Measurements from ENCODE around the gene MMP13. TPM values are rescaled to one million over a fixed set of nuclear protein-coding genes. Genes with fewer than 3 reads are reported as not detected.
A peak's percentile ranks its signal among the peaks of the same experiment; 100 is the strongest.

Gene MMP13
- total RNA-seq, 4 donors from 2014 or later, result 2.7 TPM; not detected in 3

GRCh38 chr11:102934735-102935134 is 20.8 kb downstream of the MMP13 start:
- H3K4me3 ChIP-seq (ENCODE audit: low read depth, poor library complexity, severe bottlenecking), result no peak overlapping the region
- peak in 1 of 2 donors; percentile 49 for DNase-seq (ENCODE audit: low spot score in 2 of 2)
- intact Hi-C loops (cut with DNase I; ENCODE audit: low total_unique reads), result no loop called here
- 71 to 75% methylated on average over 4 of the region's 4 CpGs for WGBS, 2 donors
- TF ChIP-seq CTCF (IDR thresholded peaks at IDR 0.05) (no peak), POLR2A (IDR thresholded peaks at IDR 0.05) (no peak)

- WGBS, 2 donors, result 89 to 91% methylated on average over 3 of the region's 3 CpGs
- DNase-seq (ENCODE audit: low spot score in 2 of 2), result no peak
- intact Hi-C loops (cut with DNase I; ENCODE audit: low total_unique reads), result no loop called here
- TF ChIP-seq CTCF (IDR thresholded peaks at IDR 0.05) (no peak), POLR2A (IDR thresholded peaks at IDR 0.05) (no peak)
- no peak overlapping the region for H3K4me3 ChIP-seq (ENCODE audit: low read depth, poor library complexity, severe bottlenecking)
Observed at GRCh38 chr11:102933627-102934026, 21.9 kb downstream of the MMP13 start.

GRCh38 chr11:102932678-102933077 is 22.9 kb downstream of the MMP13 start:
- WGBS, 2 donors, result 55 to 58% methylated on average over 7 of the region's 7 CpGs
- DNase-seq (ENCODE audit: low spot score in 2 of 2), result no peak
- intact Hi-C loops (cut with DNase I; ENCODE audit: low total_unique reads), result no loop called here
- no peak for TF ChIP-seq POLR2A (IDR thresholded peaks at IDR 0.05)
- TF ChIP-seq CTCF (IDR thresholded peaks at IDR 0.05), result no peak
- no peak overlapping the region for H3K4me3 ChIP-seq (ENCODE audit: low read depth, poor library complexity, severe bottlenecking)

DNA sequence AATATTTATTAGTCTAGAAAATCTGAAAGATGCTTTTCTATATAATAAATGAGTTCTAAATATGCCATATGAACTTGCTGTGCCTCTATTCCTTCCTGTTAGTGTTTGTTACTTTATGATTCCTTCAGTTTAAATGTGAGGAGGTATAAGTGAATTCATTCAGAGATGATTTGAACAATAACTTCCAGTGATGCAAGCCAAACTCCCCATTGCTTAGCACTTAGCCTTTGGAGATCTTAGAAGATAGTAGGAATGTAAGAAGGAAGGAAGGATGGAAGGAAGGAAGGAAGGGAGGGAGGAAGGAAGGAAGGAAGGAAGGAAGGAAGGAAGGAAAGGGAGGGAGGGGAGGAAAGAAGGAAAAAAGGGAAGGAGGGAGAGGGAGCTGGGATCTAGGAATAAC is 25.1 kb downstream of the MMP13 start:
- intact Hi-C loops (cut with DNase I; ENCODE audit: low total_unique reads), result no loop called here
- DNase-seq (ENCODE audit: low spot score in 2 of 2), result no peak
- TF ChIP-seq POLR2A (IDR thresholded peaks at IDR 0.05) (no peak), CTCF (IDR thresholded peaks at IDR 0.05) (no peak)
- H3K4me3 ChIP-seq (ENCODE audit: low read depth, poor library complexity, severe bottlenecking), result no peak overlapping the region

GRCh38 chr11:102929972-102930371 is 25.6 kb downstream of the MMP13 start:
- no peak overlapping the region for H3K4me3 ChIP-seq (ENCODE audit: low read depth, poor library complexity, severe bottlenecking)
- intact Hi-C loops (cut with DNase I; ENCODE audit: low total_unique reads), result no loop called here
- no peak for DNase-seq (ENCODE audit: low spot score in 2 of 2)
- 84 to 92% methylated on average over 1 of the region's 1 CpG for WGBS, 2 donors
- no peak for TF ChIP-seq POLR2A (IDR thresholded peaks at IDR 0.05)
- TF ChIP-seq CTCF (IDR thresholded peaks at IDR 0.05), result no peak

DNA sequence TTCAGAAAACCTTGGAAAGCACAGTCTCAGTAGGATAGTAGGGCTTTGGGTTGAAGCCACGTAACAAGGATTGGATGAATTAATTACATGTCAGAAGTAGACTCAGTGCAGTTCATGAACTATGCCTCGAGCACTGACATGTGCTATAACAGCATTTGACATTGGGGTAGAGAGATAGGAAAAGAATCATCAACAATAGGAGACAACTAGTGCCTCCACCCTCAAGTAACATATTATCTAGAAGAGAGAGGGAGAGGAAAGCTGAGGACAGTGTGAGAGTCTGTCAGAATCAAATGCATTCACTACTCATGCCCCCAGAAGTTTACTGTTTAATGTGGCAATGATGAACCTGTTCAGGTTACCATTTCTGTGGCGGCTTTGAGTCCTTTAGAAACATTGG is 26.4 kb downstream of the MMP13 start:
- intact Hi-C loops (cut with DNase I; ENCODE audit: low total_unique reads), result no loop called here
- WGBS, 2 donors, result 67 to 76% methylated on average over 3 of the region's 3 CpGs
- no peak for TF ChIP-seq POLR2A (IDR thresholded peaks at IDR 0.05)
- TF ChIP-seq CTCF (IDR thresholded peaks at IDR 0.05), result no peak
- no peak for DNase-seq (ENCODE audit: low spot score in 2 of 2)
- no peak overlapping the region for H3K4me3 ChIP-seq (ENCODE audit: low read depth, poor library complexity, severe bottlenecking)
